GM23248 (cell line): ENCODE results near the gene NAV2. TPM values are rescaled to one million over a fixed set of nuclear protein-coding genes. Genes with fewer than 3 reads are reported as not detected.

Experiments
- DNase-seq: peaks from one replicate; pipeline ENCODE4 v3.0.0-alpha.2; 2015
- H2AFZ ChIP-seq: fragments of 200-600 bp; sonication (generic); 2 replicates; pipeline ENCODE4 v1.6.1; 2016; ENCODE audit warnings: antibody characterized with exemption
- H3F3A ChIP-seq: fragments of 200-600 bp; sonication (generic); 2 replicates; pipeline ENCODE4 v1.6.1; 2016; ENCODE audit warnings: mild to moderate bottlenecking, antibody characterized with exemption, mixed run types; ENCODE audit not compliant: insufficient read depth
- H3K27ac ChIP-seq: fragments of 200-600 bp; sonication (generic); 2 replicates; pipeline ENCODE4 v1.5.1; 2016; ENCODE audit warnings: mild to moderate bottlenecking
- H3K27me3 ChIP-seq: fragments of 200-600 bp; sonication (generic); replicated peaks from 2 replicates; pipeline ENCODE4 v1.6.1; 2016; ENCODE audit warnings: mild to moderate bottlenecking; ENCODE audit not compliant: insufficient read depth
- H3K36me3 ChIP-seq: fragments of 200-600 bp; sonication (generic); 2 replicates; pipeline ENCODE4 v1.6.1; 2016; ENCODE audit warnings: low read depth, mild to moderate bottlenecking
- H3K4me1 ChIP-seq: fragments of 200-600 bp; sonication (generic); 2 replicates; pipeline ENCODE4 v1.6.1; 2016; ENCODE audit warnings: mild to moderate bottlenecking; ENCODE audit not compliant: insufficient read depth
- H3K4me2 ChIP-seq: fragments of 200-600 bp; sonication (generic); one replicate; pipeline ENCODE4 v1.6.1; 2016; ENCODE audit warnings: mild to moderate bottlenecking; ENCODE audit not compliant: unreplicated experiment
- H3K4me3 ChIP-seq: fragments of 200-600 bp; sonication (generic); 2 replicates; pipeline ENCODE4 v1.5.1; 2016; ENCODE audit warnings: mild to moderate bottlenecking
- H3K79me2 ChIP-seq: fragments of 200-600 bp; sonication (generic); 2 replicates; pipeline ENCODE4 v1.6.1; 2016; ENCODE audit warnings: mild to moderate bottlenecking; ENCODE audit not compliant: insufficient read depth
- H3K9ac ChIP-seq: fragments of 200-600 bp; sonication (generic); 2 replicates; pipeline ENCODE4 v1.6.1; 2016; ENCODE audit warnings: mild to moderate bottlenecking
- H3K9me2 ChIP-seq: fragments of 200-600 bp; sonication (generic); 2 replicates; pipeline ENCODE4 v1.6.1; 2016; ENCODE audit warnings: mixed run types, mild to moderate bottlenecking, moderate library complexity; ENCODE audit not compliant: insufficient read depth
- H3K9me3 ChIP-seq: fragments of 200-600 bp; sonication (generic); one replicate; pipeline ENCODE4 v1.6.1; 2017; ENCODE audit warnings: low read depth
- H4K20me1 ChIP-seq: fragments of 200-600 bp; sonication (generic); 2 replicates; pipeline ENCODE4 v1.6.0; 2016; ENCODE audit not compliant: insufficient read depth
- EZH2 ChIP-seq: fragments of 200-600 bp; sonication (generic); IDR thresholded peaks from 2 replicates; pipeline ENCODE4 v1.6.1; 2018; ENCODE audit warnings: antibody characterized with exemption, mild to moderate bottlenecking; ENCODE audit not compliant: insufficient read depth, poor library complexity, severe bottlenecking
- EZH2phosphoT487 ChIP-seq: fragments of 200-600 bp; sonication (generic); IDR thresholded peaks from 2 replicates; pipeline ENCODE4 v1.6.1; 2018; ENCODE audit warnings: antibody characterized with exemption, moderate library complexity, mild to moderate bottlenecking, low read depth; ENCODE audit not compliant: insufficient read depth
- WGBS, 2 experiments: methylation state at CpG; one replicate each; pipeline ENCODE4 v1.1.6; 2015 to 2017; ENCODE audit warnings: low lambda C conversion rate in 2 of 2, low coverage in 1 of 2; ENCODE audit errors: missing lambda C conversion rate in 2 of 2; 5-methylcytosine and 5-hydroxymethylcytosine counted together
- in situ Hi-C: fragments of 300-500 bp; cut with MboI; formaldehyde crosslinking; loops from 2 replicates; pipeline ENCODE4 v1.15.0; 2020
- polyA plus RNA-seq: library from polyadenylated mRNA; unstranded; fragments of >200 nt; fragmentation: Nextera tagmentation; extraction: Ambion mirVana; gene quantifications from 2 replicates; pipeline ENCODE4 v1.2.1, GENCODE V29; 2016
- total RNA-seq: library from RNA; depleted of rRNA; stranded (reverse); fragments of >200 nt; shearing (Covaris generic); gene quantifications from 2 replicates; pipeline ENCODE4 v1.2.3, GENCODE V29; 2014

The NAV2 gene
- total and polyA plus RNA-seq, 2 experiments from 2014 or later: 5.7 to 11.9 TPM

GRCh38 chr11:20102397-20102796, 389.8 kb downstream of the NAV2 start:
- Histone ChIP-seq H3K27ac (no peak overlapping the region), H3K9me3 (no peaks in the 10 kb centered on the region), H2AFZ (no peak overlapping the region), H3K4me3 (no peak overlapping the region), H3K36me3 (peaks cover 47% of the 10 kb centered on the region; the same call in 1 of the 2 replicates), H3K4me1 (peaks cover 14% of the 10 kb centered on the region), H4K20me1 (no peaks in the 10 kb centered on the region; the same call in 1 of the 2 replicates), H3F3A (peaks cover 28% of the 10 kb centered on the region), H3K9ac (no peak overlapping the region), H3K9me2 (no peaks in the 10 kb centered on the region), H3K4me2 (no peak overlapping the region), H3K79me2 (no peaks in the 10 kb centered on the region), H3K27me3 (no peaks in the 10 kb centered on the region)
- TF ChIP-seq EZH2phosphoT487: no peak
- TF ChIP-seq EZH2: no peak
- DNase-seq: no peak
- WGBS, 2 experiments: 86 to 91% methylated on average over 5 of the region's 5 CpGs
- in situ Hi-C loops: no loop called here

DNA sequence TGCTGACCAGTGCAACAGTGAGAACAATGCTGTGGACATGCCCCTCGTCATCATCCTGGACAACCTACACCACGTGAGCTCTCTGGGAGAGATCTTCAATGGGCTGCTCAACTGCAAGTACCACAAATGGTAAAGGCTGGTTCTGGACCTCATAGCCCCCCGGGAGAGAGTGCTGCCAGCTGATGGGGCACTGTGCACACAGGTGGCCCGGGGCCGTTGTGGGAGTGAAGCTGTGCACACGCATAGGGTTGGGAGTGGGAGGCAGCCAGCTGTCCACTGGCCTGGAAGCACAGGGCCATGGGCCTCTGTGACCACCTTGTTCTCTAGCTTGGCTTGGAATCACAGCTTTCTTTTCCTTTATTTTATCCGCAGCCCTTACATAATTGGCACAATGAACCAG, 390.6 kb downstream of the NAV2 start:
- H3K27ac ChIP-seq: no peak overlapping the region
- H3K9me2 ChIP-seq: no peaks in the 10 kb centered on the region
- no peak overlapping the region for H3K4me2 ChIP-seq
- peaks cover 55% of the 10 kb centered on the region; the same call in 1 of the 2 replicates for H3K36me3 ChIP-seq
- peaks cover 24% of the 10 kb centered on the region for H3F3A ChIP-seq
- H3K4me3 ChIP-seq: no peak overlapping the region
- in situ Hi-C loops: no loop called here
- 98 to 99% methylated on average over 7 of the region's 7 CpGs for WGBS, 2 experiments
- no peak overlapping the region for H2AFZ ChIP-seq
- H4K20me1 ChIP-seq: no peaks in the 10 kb centered on the region
- no peaks in the 10 kb centered on the region for H3K27me3 ChIP-seq
- no peaks in the 10 kb centered on the region for H3K9me3 ChIP-seq
- DNase-seq: no peak
- H3K4me1 ChIP-seq: peaks cover 5% of the 10 kb centered on the region
- no peak overlapping the region for H3K9ac ChIP-seq
- TF ChIP-seq EZH2phosphoT487 (no peak), EZH2 (no peak)
- H3K79me2 ChIP-seq: no peaks in the 10 kb centered on the region

- H3K4me2 ChIP-seq: no peak overlapping the region
- H3K36me3 ChIP-seq: peaks cover 51% of the 10 kb centered on the region; the same call in 1 of the 2 replicates
- H2AFZ ChIP-seq: no peak overlapping the region
- TF ChIP-seq EZH2phosphoT487: no peak
- no peak for TF ChIP-seq EZH2
- peaks cover 5% of the 10 kb centered on the region; the same call in 1 of the 2 replicates for H3K4me1 ChIP-seq
- H3F3A ChIP-seq: peaks cover 21% of the 10 kb centered on the region
- in situ Hi-C loops: no loop called here
- H3K27me3 ChIP-seq: no peaks in the 10 kb centered on the region
- no peak overlapping the region for H3K9ac ChIP-seq
- H4K20me1 ChIP-seq: no peaks in the 10 kb centered on the region; the same call in 1 of the 2 replicates
- no peaks in the 10 kb centered on the region for H3K79me2 ChIP-seq
- DNase-seq: no peak
- H3K9me3 ChIP-seq: no peaks in the 10 kb centered on the region
- H3K9me2 ChIP-seq: no peaks in the 10 kb centered on the region
- H3K4me3 ChIP-seq: no peak overlapping the region
- 97 to 99% methylated on average over 10 of the region's 10 CpGs for WGBS, 2 experiments
- H3K27ac ChIP-seq: no peak overlapping the region
Observed at GRCh38 chr11:20105427-20105826, 392.8 kb downstream of the NAV2 start.

DNA sequence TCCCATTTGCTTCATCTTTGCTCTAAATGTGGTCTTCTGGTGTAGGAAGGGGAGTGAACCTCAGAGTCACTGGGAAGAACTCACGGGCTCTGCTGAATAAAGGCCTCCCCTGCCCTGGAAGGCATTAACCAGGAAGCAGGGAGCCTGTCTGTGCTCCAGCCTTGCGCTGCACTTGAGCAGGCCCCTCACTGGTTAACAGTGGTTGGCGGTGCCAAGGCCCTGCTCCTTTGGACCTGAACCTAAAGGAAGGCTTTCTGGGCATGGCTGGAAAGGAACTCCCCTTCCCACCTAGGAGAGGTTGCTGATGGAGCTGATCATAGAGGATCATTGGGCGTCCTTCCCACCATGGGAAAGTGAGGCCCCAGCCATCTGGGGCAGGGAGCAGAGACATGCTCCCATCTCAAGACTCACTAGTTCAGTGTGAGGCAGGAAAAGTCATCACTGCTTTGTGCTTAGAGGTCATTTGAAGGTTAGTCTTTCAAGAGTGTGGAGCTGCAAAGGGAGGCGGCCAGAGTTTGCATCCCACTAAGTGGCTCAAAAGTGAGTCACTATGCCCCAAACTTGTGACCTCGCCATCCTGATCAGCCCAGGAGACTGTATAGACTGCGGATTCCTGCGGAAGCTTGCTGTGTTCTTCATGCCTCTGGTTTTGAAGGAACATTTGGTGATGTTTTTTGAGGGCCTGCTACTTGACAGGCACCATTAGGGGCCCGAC, 397.3 kb downstream of the NAV2 start:
- H3K27me3 ChIP-seq: no peaks in the 10 kb centered on the region
- H4K20me1 ChIP-seq: no peaks in the 10 kb centered on the region; the same call in 1 of the 2 replicates
- H3K79me2 ChIP-seq: no peaks in the 10 kb centered on the region
- WGBS, 2 experiments: 88 to 90% methylated on average over 9 of the region's 9 CpGs
- no peak overlapping the region for H3K9ac ChIP-seq
- peaks cover 53% of the 10 kb centered on the region for H3F3A ChIP-seq
- H3K4me3 ChIP-seq: no peak overlapping the region
- no peak overlapping the region for H2AFZ ChIP-seq
- no peak overlapping the region for H3K27ac ChIP-seq
- TF ChIP-seq EZH2phosphoT487 (no peak), EZH2 (no peak)
- H3K9me3 ChIP-seq: no peaks in the 10 kb centered on the region
- in situ Hi-C loops: no loop called here
- peaks cover 29% of the 10 kb centered on the region for H3K4me1 ChIP-seq
- H3K4me2 ChIP-seq: no peak overlapping the region
- peaks cover 27% of the 10 kb centered on the region; the same call in 1 of the 2 replicates for H3K36me3 ChIP-seq
- H3K9me2 ChIP-seq: no peaks in the 10 kb centered on the region
- peak; percentile 52 for DNase-seq
